Kidney (tissue), 14 donors: Measurements from ENCODE around the gene TNFAIP8. TPM values are rescaled to one million over a fixed set of nuclear protein-coding genes. Genes with fewer than 3 reads are reported as not detected.
A peak's percentile ranks its signal among the peaks of the same experiment; 100 is the strongest.

Source experiments
- DNase-seq, 5 donors: peaks; one replicate each; pipeline ENCODE4 v3.0.0-alpha.2; 2013 to 2020
- FAIRE-seq: peaks from 2 replicates; lab custom pipeline; 2012; peaks lifted over from hg19 to GRCh38; lab: Jason Lieb, UNC
- H3K27ac ChIP-seq, 2 donors: one replicate each; pipeline ENCODE4 v1.7.0; 2013; ENCODE audit warnings: low read depth in 2 of 2, low read length in 2 of 2, inconsistent platforms in 1 of 2
- H3K27me3 ChIP-seq: one replicate; pipeline ENCODE4 v1.7.1; 2013; ENCODE audit warnings: low read length, inconsistent platforms; ENCODE audit not compliant: control insufficient read depth, insufficient read depth
- H3K36me3 ChIP-seq, 3 donors: one replicate each; pipeline versions ENCODE4 v1.7.0 to v1.7.1; 2013; ENCODE audit warnings: low read length in 3 of 3, control low read depth in 1 of 3, inconsistent platforms in 1 of 3; ENCODE audit not compliant: insufficient read depth in 3 of 3, control insufficient read depth in 2 of 3
- H3K4me1 ChIP-seq, 3 donors: one replicate each; pipeline versions ENCODE4 v1.7.0 to v1.7.1; 2013; ENCODE audit warnings: low read length in 3 of 3, inconsistent platforms in 1 of 3, low read depth in 1 of 3; ENCODE audit not compliant: control insufficient read depth in 2 of 3, insufficient read depth in 2 of 3
- H3K4me3 ChIP-seq, 3 donors: one replicate each; pipeline versions ENCODE4 v1.7.0 to v1.8.1; 2013; ENCODE audit warnings: low read length in 3 of 3, control low read depth in 1 of 3, inconsistent platforms in 1 of 3
- H3K9ac ChIP-seq, 3 donors: one replicate each; pipeline versions ENCODE4 v1.7.0 to v1.7.1; 2013; ENCODE audit warnings: low read length in 3 of 3, control low read depth in 1 of 3, inconsistent platforms in 1 of 3
- H3K9me3 ChIP-seq, 3 donors: one replicate each; pipeline versions ENCODE4 v1.7.0 to v1.7.1; 2013; ENCODE audit warnings: low read length in 3 of 3, control low read depth in 1 of 3, inconsistent platforms in 1 of 3; ENCODE audit not compliant: control insufficient read depth in 2 of 3, insufficient read depth in 1 of 3
- CTCF ChIP-seq: IDR thresholded peaks from 3 replicates; pipeline ENCODE4 v1.5.1; 2012; ENCODE audit warnings: mild to moderate bottlenecking, moderate library complexity, borderline replicate concordance; ENCODE audit not compliant: insufficient read depth; ENCODE audit errors: extremely low read depth
- intact Hi-C: fragments of 100-400 bp; cut with DNase I; formaldehyde crosslinking; loops from one replicate; pipeline ENCODE4 v1.11.1; 2022
- polyA plus RNA-seq: library from polyadenylated mRNA; stranded (reverse); fragments of 350-450 nt; fragmentation: Illumina TruSeq; extraction: RNeasy Lipid Tissue Mini Kit (QIAGEN cat#74804); gene quantifications from one replicate; pipeline ENCODE4 v1.2.3, GENCODE V29; 2014; ENCODE audit warnings: low read depth, low replicate concordance; ENCODE audit not compliant: insufficient read depth
- total RNA-seq: library from RNA; stranded (reverse); fragmentation: NEBNext Ultra II Directional; extraction: Animal tissue kit (Norgen Biotek cat#: 25700); gene quantifications from one replicate; pipeline ENCODE4 v1.2.1, GENCODE V29; 2021
- donor health status: control.
- donor health status: control.
- donor health status: control.
- donor health status: control.
- donor health status: control.
- donor health status: DM: yes; HTN: yes; CAD: no.
- donor health status: Normal renal cell carcinoma (clear cell type).

TNFAIP8 gene
- total and polyA plus RNA-seq, 2 donors from 2014 or later = 13.3 to 41.5 TPM

DNA sequence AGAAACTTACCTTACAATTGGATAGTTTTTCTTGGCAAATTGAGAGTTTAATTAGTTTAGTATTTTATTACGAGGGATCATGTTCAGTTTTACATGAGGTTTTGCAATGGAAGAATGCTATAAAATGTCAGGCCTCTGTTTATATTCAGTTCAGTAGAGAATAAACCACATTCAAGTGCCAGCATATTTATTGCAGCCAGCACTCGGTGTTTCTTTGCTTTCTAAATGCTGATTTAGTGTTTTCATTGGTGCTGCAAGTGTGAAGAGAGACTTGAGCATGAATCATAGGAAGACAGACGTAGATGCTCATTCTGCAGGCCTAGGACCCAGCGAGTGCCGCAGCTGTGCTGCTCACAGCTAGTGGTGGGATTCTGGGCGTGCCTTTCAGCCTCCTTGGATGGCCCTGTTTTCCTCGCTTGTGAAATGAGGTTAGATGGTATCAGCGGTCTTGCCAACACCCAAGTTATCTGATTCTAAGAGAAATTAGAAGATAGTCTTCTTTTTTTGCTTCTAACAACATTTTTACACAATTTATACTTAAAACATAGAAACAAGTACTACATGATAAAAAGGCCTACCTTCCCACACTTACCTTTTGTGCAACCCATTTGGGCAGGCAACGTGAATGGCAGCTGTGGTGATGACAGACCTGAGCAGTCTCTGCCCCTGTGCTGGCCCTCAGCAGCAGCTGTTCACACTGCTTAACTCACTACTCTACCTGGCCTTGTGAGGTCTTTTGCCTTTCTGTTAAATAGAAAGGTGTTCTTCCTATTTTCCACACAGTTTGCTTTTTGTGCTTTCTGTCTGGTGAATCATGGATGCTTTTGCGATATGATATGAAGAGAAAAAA lies 26.8 kb upstream of the TNFAIP8 start:
- H3K9ac ChIP-seq = no peak overlapping the region
- H3K9me3 ChIP-seq = no peaks in the 10 kb centered on the region
- peaks cover 0 to 4% (median 0%) of the 10 kb centered on the region in 3 donors for H3K4me1 ChIP-seq
- no peaks in the 10 kb centered on the region for H3K36me3 ChIP-seq
- no peak overlapping the region for H3K27ac ChIP-seq
- FAIRE-seq (no peak), DNase-seq (peak in 3 of 5 donors; percentile 20 to 68 (median 60))
- H3K4me3 ChIP-seq = no peak overlapping the region
- intact Hi-C loops = no loop called here
- H3K27me3 ChIP-seq = no peaks in the 10 kb centered on the region
- TF ChIP-seq CTCF = no peak

DNA sequence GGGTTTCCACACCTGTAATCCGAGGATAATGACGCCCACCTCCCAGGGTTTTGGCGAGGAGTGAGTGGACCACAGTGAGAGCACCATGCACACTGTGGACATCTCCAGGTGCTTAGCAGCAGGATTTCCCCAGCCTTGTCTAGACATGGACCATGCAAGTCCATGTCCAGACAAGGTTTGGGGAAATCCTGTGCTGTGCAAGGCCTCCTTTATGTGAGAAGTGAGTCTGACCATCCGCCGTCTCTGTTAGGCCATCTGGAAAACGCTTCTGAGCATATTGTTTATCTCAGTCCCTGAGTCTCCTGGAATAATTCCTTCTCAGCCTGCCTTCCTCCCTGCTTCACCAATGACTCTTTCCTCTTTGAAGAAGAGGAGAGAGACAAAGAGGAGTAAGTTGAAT lies 26.2 kb upstream of the TNFAIP8 start:
- FAIRE-seq (no peak), DNase-seq (no peak)
- Histone ChIP-seq H3K4me3 (no peak overlapping the region), H3K27ac (no peak overlapping the region), H3K4me1 (peaks cover 0 to 4% (median 0%) of the 10 kb centered on the region in 3 donors), H3K27me3 (no peaks in the 10 kb centered on the region), H3K9ac (no peak overlapping the region), H3K9me3 (no peaks in the 10 kb centered on the region), H3K36me3 (no peaks in the 10 kb centered on the region)
- intact Hi-C loops = no loop called here
- TF ChIP-seq CTCF = no peak

DNA sequence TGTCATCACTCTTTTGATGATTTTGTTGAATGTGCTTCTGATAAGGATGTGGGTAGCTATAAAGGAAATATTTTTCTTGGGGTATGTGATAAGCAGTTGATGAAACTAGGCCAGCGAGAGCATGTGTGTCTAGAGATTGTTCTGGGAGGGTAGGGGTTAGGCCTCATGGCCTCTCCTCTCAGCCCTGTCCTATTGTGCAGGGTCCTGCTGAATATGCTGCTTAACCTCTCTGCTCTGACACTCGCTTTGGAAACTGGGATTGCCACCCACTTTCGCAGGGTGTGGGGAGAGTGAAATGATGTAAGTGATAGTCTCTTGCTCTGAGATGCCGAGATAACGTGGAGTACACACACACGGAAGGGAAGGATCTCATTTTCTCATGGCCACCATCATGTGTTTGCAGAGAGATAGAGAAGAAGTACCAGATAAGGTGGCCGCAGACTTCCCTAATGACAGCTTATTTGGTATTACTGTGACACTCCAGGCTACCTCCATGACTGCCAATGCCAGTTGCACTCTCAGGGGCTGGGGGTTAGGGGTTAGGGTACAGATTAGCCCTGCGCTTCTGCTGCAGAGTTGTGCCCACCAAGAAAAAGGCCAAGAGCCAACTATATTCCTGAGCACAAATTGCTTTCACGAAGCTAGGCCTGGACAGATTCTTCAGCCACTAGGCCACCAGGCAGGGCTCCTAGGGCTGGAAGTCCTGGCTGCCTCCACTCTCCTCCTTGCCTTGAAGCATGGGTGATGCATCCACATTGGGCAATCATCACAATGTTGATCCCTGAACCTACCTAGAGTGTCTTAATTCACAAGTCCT lies 25.2 kb upstream of the TNFAIP8 start:
- DNase-seq (no peak), FAIRE-seq (no peak)
- Histone ChIP-seq H3K9me3 (no peaks in the 10 kb centered on the region), H3K4me1 (peaks cover 0 to 4% (median 0%) of the 10 kb centered on the region in 3 donors), H3K9ac (no peak overlapping the region), H3K27me3 (no peaks in the 10 kb centered on the region), H3K36me3 (no peaks in the 10 kb centered on the region), H3K27ac (no peak overlapping the region), H3K4me3 (no peak overlapping the region)
- no peak for TF ChIP-seq CTCF
- intact Hi-C loops = no loop called here
